Measurements from ENCODE around the gene STIL.
"Not testable (repeated sequence)": the region's sequence is repeated elsewhere in the genome, so short reads cannot be mapped to it uniquely, and the experiment has no call there.

STIL gene

GRCh38 chr1:47332779-47333577 lies 19.0 kb upstream of the STIL start:
- DNase-seq, result no peak
- TF ChIP-seq POLR2A (IDR thresholded peaks at IDR 0.05; ENCODE audit: low read length) (no peak), GATA1 (IDR thresholded peaks at IDR 0.05; ENCODE audit: low read depth, low read length) (no peak)

GRCh38 chr1:47331875-47332274 lies 17.9 kb upstream of the STIL start:
- no peak for DNase-seq
- TF ChIP-seq POLR2A (IDR thresholded peaks at IDR 0.05; ENCODE audit: low read length) (no peak), GATA1 (IDR thresholded peaks at IDR 0.05; ENCODE audit: low read depth, low read length) (no peak)

GRCh38 chr1:47330212-47330611 lies 16.3 kb upstream of the STIL start:
- no peak for DNase-seq
- TF ChIP-seq POLR2A (IDR thresholded peaks at IDR 0.05; ENCODE audit: low read length) (no peak), GATA1 (IDR thresholded peaks at IDR 0.05; ENCODE audit: low read depth, low read length) (no peak)

GRCh38 chr1:47328992-47329391 lies 15.0 kb upstream of the STIL start:
- no peak for DNase-seq
- TF ChIP-seq POLR2A (IDR thresholded peaks at IDR 0.05; ENCODE audit: low read length) (no peak), GATA1 (IDR thresholded peaks at IDR 0.05; ENCODE audit: low read depth, low read length) (no peak)

GRCh38 chr1:47326271-47326670 lies 12.3 kb upstream of the STIL start:
- no peak for DNase-seq
- no peak for TF ChIP-seq GATA1 (IDR thresholded peaks at IDR 0.05; ENCODE audit: low read depth, low read length)
- no peak for TF ChIP-seq POLR2A (IDR thresholded peaks at IDR 0.05; ENCODE audit: low read length)

GRCh38 chr1:47325528-47325927 lies 11.6 kb upstream of the STIL start:
- no peak for DNase-seq
- TF ChIP-seq GATA1 (IDR thresholded peaks at IDR 0.05; ENCODE audit: low read depth, low read length) (no peak), POLR2A (IDR thresholded peaks at IDR 0.05; ENCODE audit: low read length) (no peak)

GRCh38 chr1:47324682-47325081 lies 10.7 kb upstream of the STIL start:
- no peak for DNase-seq
- TF ChIP-seq GATA1 (IDR thresholded peaks at IDR 0.05; ENCODE audit: low read depth, low read length) (no peak), POLR2A (IDR thresholded peaks at IDR 0.05; ENCODE audit: low read length) (no peak)

- peak in 1 of 2 experiments; percentile 21 for DNase-seq
- TF ChIP-seq GATA1 (IDR thresholded peaks at IDR 0.05; ENCODE audit: low read depth, low read length) (no peak), POLR2A (IDR thresholded peaks at IDR 0.05; ENCODE audit: low read length) (no peak)
Measured at GRCh38 chr1:47323599-47324031, 9.7 kb upstream of the STIL start.

GRCh38 chr1:47319968-47320367 lies 6.0 kb upstream of the STIL start:
- not testable (repeated sequence) for DNase-seq

- TF ChIP-seq GATA1 (IDR thresholded peaks at IDR 0.05; ENCODE audit: low read depth, low read length) (no peak), POLR2A (IDR thresholded peaks at IDR 0.05; ENCODE audit: low read length) (no peak)
- no peak for DNase-seq
Measured at GRCh38 chr1:47317841-47318240, 3.9 kb upstream of the STIL start.

GRCh38 chr1:47309427-47309826 lies 4.5 kb downstream of the STIL start:
- TF ChIP-seq POLR2A (IDR thresholded peaks at IDR 0.05; ENCODE audit: low read length), result no peak
- no peak for DNase-seq

GRCh38 chr1:47302472-47302871 lies 11.5 kb downstream of the STIL start:
- peak in 1 of 2 experiments; percentile 36 for DNase-seq
- TF ChIP-seq GATA1 (IDR thresholded peaks at IDR 0.05; ENCODE audit: low read depth, low read length), result no peak

GRCh38 chr1:47298025-47298699 lies 15.8 kb downstream of the STIL start:
- no peak for TF ChIP-seq GATA1 (IDR thresholded peaks at IDR 0.05; ENCODE audit: low read depth, low read length)
- no peak for TF ChIP-seq POLR2A (IDR thresholded peaks at IDR 0.05; ENCODE audit: low read length)
- DNase-seq, result no peak

GRCh38 chr1:47295579-47295978 lies 18.4 kb downstream of the STIL start:
- DNase-seq, result no peak
- TF ChIP-seq GATA1 (IDR thresholded peaks at IDR 0.05; ENCODE audit: low read depth, low read length) (no peak), POLR2A (IDR thresholded peaks at IDR 0.05; ENCODE audit: low read length) (no peak)

GRCh38 chr1:47294863-47295262 lies 19.1 kb downstream of the STIL start:
- DNase-seq, result not testable (repeated sequence)

- DNase-seq, result not testable (repeated sequence)
Measured at GRCh38 chr1:47288116-47288515, 25.8 kb downstream of the STIL start.

Measured in erythroblast (primary cell).